Left lung (tissue), 10 donors: Measurements from ENCODE around the gene RAD52. TPM values are rescaled to one million over a fixed set of nuclear protein-coding genes. Genes with fewer than 3 reads are reported as not detected.

Experiments used
- ATAC-seq: fragments of 200-7000 bp; cut with Tn5 transposase; one replicate; pipeline ENCODE4 v1.9.1; 2020; ENCODE audit warnings: moderate library complexity
- DNase-seq, 4 donors: peaks; one replicate each; pipeline ENCODE4 v3.0.0-alpha.2; 2013 to 2020
- H3K27ac ChIP-seq, 2 donors: fragments of 200-600 bp; sonication (generic) in 1 of 2; one replicate each; pipeline versions ENCODE4 v1.5.0 to v1.8.0; 2020 to 2021
- H3K27me3 ChIP-seq, 2 donors: fragments of 200-600 bp; sonication (generic) in 1 of 2; one replicate each; pipeline versions ENCODE4 v1.5.0 to v1.8.0; 2020 to 2021
- H3K36me3 ChIP-seq, 2 donors: fragments of 200-600 bp; sonication (generic) in 1 of 2; one replicate each; pipeline versions ENCODE4 v1.5.0 to v1.8.0; 2020 to 2021
- H3K4me1 ChIP-seq, 2 donors: fragments of 200-600 bp; one replicate each; pipeline ENCODE4 v1.8.0; 2021
- H3K4me3 ChIP-seq, 2 donors: fragments of 200-600 bp; sonication (generic) in 1 of 2; one replicate each; pipeline versions ENCODE4 v1.5.0 to v1.8.0; 2020 to 2021; ENCODE audit warnings: mild to moderate bottlenecking in 1 of 2
- H3K9me3 ChIP-seq, 2 donors: fragments of 200-600 bp; sonication (generic) in 1 of 2; one replicate each; pipeline versions ENCODE4 v1.5.0 to v1.8.0; 2020 to 2021
- intact Hi-C, 2 donors: fragments of 100-400 bp; cut with DNase I; formaldehyde crosslinking; loops; one replicate each; pipeline versions ENCODE4 v1.11.2 to v1.14.2; 2022
- polyA plus RNA-seq, 6 donors: library from polyadenylated mRNA; unstranded; fragments of 120-200 nt; gene quantifications; one replicate each; pipeline ENCODE4 v1.2.1, GENCODE V29; 2013; ENCODE audit not compliant: insufficient read length in 6 of 6
- total RNA-seq, 2 donors: library from RNA; stranded (reverse); fragmentation: NEBNext Ultra II Directional; extraction: Animal tissue kit (Norgen Biotek cat#: 25700); gene quantifications; one replicate each; pipeline ENCODE4 v1.2.1, GENCODE V29; 2021
- TF ChIP-seq, protein P1 (sequence below), 2 donors: fragments of 200-600 bp; sonication (generic) in 1 of 2; IDR thresholded peaks; one replicate each; pipeline versions ENCODE4 v1.5.0 to v1.8.0; 2021; ENCODE audit warnings: antibody characterized with exemption in 2 of 2
- donor health status: DM: no; HTN: yes; CAD: no.
- donor health status: DM: no; HTN: no; CAD: no.

Gene RAD52
- total and polyA plus RNA-seq, 8 donors: 11.1 to 46.9 (median 36.8) TPM

DNA sequence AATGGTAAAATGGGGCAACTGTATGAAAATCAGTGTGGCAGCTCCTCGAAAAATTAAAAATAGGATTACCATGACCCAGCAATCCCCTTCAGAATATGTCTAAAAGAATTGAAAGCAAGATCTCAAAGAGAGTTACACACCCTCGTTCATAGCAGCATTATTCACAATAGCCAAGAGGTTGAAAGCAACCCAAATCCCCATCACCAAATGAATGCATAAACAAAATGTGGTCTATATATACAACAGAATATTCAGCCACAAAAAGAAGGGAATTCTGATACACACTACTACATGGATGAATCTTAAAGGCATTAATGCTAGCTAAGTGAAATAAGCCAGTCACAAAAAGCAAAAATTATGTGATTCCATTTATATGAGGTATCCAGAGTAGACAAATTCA lies 27.2 kb downstream of the RAD52 start:
- TF ChIP-seq, protein P1, sequence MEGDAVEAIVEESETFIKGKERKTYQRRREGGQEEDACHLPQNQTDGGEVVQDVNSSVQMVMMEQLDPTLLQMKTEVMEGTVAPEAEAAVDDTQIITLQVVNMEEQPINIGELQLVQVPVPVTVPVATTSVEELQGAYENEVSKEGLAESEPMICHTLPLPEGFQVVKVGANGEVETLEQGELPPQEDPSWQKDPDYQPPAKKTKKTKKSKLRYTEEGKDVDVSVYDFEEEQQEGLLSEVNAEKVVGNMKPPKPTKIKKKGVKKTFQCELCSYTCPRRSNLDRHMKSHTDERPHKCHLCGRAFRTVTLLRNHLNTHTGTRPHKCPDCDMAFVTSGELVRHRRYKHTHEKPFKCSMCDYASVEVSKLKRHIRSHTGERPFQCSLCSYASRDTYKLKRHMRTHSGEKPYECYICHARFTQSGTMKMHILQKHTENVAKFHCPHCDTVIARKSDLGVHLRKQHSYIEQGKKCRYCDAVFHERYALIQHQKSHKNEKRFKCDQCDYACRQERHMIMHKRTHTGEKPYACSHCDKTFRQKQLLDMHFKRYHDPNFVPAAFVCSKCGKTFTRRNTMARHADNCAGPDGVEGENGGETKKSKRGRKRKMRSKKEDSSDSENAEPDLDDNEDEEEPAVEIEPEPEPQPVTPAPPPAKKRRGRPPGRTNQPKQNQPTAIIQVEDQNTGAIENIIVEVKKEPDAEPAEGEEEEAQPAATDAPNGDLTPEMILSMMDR (IDR thresholded peaks at IDR 0.05): no peak
- no peak for ATAC-seq
- intact Hi-C loops: no loop called here
- Histone ChIP-seq H3K9me3 (no peaks in the 10 kb centered on the region), H3K4me3 (no peak overlapping the region), H3K27me3 (no peaks in the 10 kb centered on the region), H3K36me3 (peaks cover 0 to 93% of the 10 kb centered on the region in 2 donors), H3K4me1 (no peaks in the 10 kb centered on the region), H3K27ac (no peak overlapping the region)
- DNase-seq: no peak

- ATAC-seq (no peak), DNase-seq (no peak)
- TF ChIP-seq, protein P1 (IDR thresholded peaks at IDR 0.05): no peak
- H3K27ac ChIP-seq: no peak overlapping the region
- no peaks in the 10 kb centered on the region for H3K9me3 ChIP-seq
- H3K4me3 ChIP-seq: no peak overlapping the region
- intact Hi-C loops: no loop called here
- H3K4me1 ChIP-seq: no peaks in the 10 kb centered on the region
- H3K27me3 ChIP-seq: no peaks in the 10 kb centered on the region
- H3K36me3 ChIP-seq: peaks cover 0 to 93% of the 10 kb centered on the region in 2 donors
Measured at GRCh38 chr12:920676-921075, 28.8 kb downstream of the RAD52 start.

DNA sequence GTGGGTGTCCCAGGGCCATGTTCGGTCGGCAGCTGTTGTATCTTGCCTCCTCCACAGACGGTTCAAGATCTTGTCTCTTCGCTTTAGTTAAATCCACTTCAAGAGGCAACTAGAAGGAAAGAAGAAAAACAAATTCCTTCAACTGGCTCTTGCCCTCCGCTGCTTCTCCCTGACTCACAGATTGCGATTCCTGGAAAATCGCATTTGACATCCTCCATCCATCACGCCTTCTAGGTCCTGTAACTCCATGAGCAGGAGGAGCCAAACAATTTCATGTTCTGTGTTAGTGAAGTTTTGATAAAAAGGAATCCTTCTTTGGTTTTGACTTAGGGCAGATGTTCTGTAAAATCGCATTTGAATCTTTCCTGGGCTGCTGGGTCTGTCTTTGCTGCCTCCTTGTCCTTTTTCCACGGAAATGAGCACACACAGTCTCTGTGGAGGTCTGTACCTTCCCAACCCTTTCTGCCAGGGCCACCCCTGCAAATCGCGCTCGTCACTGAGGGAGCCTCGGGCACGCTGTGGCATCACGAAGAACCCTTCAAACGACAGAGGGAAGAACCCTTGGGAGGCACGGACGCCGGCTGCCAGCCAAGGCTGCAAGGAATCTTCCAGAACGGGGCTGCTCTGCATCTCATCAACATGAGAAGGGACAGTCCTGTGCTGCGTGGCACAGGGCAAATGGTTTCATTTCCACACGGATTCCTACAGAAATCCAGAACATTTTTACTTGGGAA lies 32.6 kb downstream of the RAD52 start:
- H3K27ac ChIP-seq: no peak overlapping the region
- no peaks in the 10 kb centered on the region for H3K27me3 ChIP-seq
- TF ChIP-seq, protein P1 (IDR thresholded peaks at IDR 0.05): no peak
- peaks cover 3 to 97% of the 10 kb centered on the region in 2 donors for H3K36me3 ChIP-seq
- H3K9me3 ChIP-seq: no peaks in the 10 kb centered on the region
- no peak overlapping the region for H3K4me3 ChIP-seq
- intact Hi-C loops: no loop called here
- H3K4me1 ChIP-seq: peaks cover 0 to 10% of the 10 kb centered on the region in 2 donors
- no peak for DNase-seq
- ATAC-seq: no peak

DNA sequence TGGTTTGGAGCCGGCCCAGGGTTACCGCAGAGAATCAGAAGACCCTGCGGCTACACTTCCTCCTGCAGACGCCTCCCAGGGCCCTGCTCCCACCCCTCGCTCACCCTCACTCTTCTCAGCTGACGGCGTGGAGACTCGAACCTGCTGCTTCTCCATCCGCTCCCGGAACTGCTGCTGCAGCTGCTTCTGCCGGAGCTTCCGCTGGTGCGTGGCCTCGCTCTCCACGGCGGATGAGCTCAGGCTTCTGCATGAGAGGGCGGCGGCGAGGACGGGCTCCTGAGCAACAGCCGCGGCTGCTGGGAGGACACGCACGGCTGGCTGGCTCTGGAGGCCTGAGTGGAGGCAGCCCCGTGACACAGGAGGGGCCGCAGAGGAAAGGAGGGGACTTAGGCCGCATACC lies 33.3 kb downstream of the RAD52 start:
- DNase-seq (peak in 1 of 4 donors; percentile 80), ATAC-seq (no peak)
- Histone ChIP-seq H3K4me1 (peaks cover 0 to 16% of the 10 kb centered on the region in 2 donors), H3K27me3 (no peaks in the 10 kb centered on the region), H3K9me3 (no peaks in the 10 kb centered on the region), H3K36me3 (peaks cover 3 to 99% of the 10 kb centered on the region in 2 donors), H3K27ac (no peak overlapping the region), H3K4me3 (no peak overlapping the region)
- intact Hi-C loops: no loop called here
- TF ChIP-seq, protein P1 (IDR thresholded peaks at IDR 0.05): no peak

DNA sequence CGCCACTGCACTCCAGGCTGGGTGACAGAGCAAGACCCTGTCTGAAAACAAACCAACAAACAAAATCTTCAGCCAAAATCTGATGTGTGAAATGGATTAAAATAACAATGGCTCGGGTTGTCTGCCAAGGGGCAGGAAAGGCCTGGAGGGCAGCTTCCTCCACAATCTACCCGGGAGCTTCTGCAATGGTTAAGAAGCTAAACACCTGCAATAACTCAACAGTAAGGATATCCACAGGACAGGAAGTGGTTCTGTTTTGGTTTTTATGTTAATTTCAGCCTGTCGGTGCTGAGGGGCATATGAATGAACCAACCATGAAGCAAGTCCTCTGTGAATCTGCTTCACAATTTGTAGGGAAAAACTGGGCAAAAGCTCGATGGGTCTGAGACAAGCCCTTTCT lies 34.4 kb downstream of the RAD52 start:
- H3K36me3 ChIP-seq: peaks cover 3 to 96% of the 10 kb centered on the region in 2 donors
- no peak overlapping the region for H3K27ac ChIP-seq

More for the DNA sequence above, 34.4 kb downstream of the RAD52 start:
- Histone ChIP-seq H3K9me3 (no peaks in the 10 kb centered on the region), H3K4me3 (no peak overlapping the region), H3K4me1 (peaks cover 0 to 18% of the 10 kb centered on the region in 2 donors), H3K27me3 (no peaks in the 10 kb centered on the region)
- DNase-seq (no peak), ATAC-seq (no peak)
- intact Hi-C loops: no loop called here
- TF ChIP-seq, protein P1 (IDR thresholded peaks at IDR 0.05): no peak
